H9 (cell line): Measurements from ENCODE around the gene TRIM36. TPM values are rescaled to one million over a fixed set of nuclear protein-coding genes. Genes with fewer than 3 reads are reported as not detected.

Source experiments
- DNase-seq: peaks from one replicate; pipeline ENCODE4 v3.0.0-alpha.2; 2017
- H2AFZ ChIP-seq: one replicate; pipeline ENCODE4 v1.6.1; 2013; ENCODE audit warnings: mild to moderate bottlenecking, low read length, control low read depth, moderate library complexity
- H2AK5ac ChIP-seq: 2 replicates; pipeline ENCODE4 v1.6.1; 2013; ENCODE audit warnings: low read length, control low read depth, mixed read lengths; ENCODE audit not compliant: insufficient read length
- H2BK120ac ChIP-seq: one replicate; pipeline ENCODE4 v1.6.1; 2013; ENCODE audit warnings: low read depth, mild to moderate bottlenecking, low read length, control low read depth, inconsistent platforms; ENCODE audit not compliant: poor library complexity, severe bottlenecking
- H2BK12ac ChIP-seq: 2 replicates; pipeline ENCODE4 v1.6.1; 2013; ENCODE audit warnings: low read length, control low read depth, mixed read lengths, low read depth; ENCODE audit not compliant: insufficient read length
- H2BK15ac ChIP-seq: 2 replicates; pipeline ENCODE4 v1.6.1; 2013; ENCODE audit warnings: low read depth, low read length, control low read depth
- H2BK20ac ChIP-seq: one replicate; pipeline ENCODE4 v1.6.1; 2013; ENCODE audit warnings: low read depth, mild to moderate bottlenecking, low read length, control low read depth, inconsistent platforms; ENCODE audit not compliant: poor library complexity, severe bottlenecking
- H2BK5ac ChIP-seq: 2 replicates; pipeline ENCODE4 v1.6.1; 2013; ENCODE audit warnings: low read length, control low read depth, mixed read lengths; ENCODE audit not compliant: insufficient read length
- H3K14ac ChIP-seq: 2 replicates; pipeline ENCODE4 v1.6.1; 2013; ENCODE audit warnings: low read length, control low read depth; ENCODE audit not compliant: insufficient read depth
- H3K18ac ChIP-seq: 2 replicates; pipeline ENCODE4 v1.6.1; 2013; ENCODE audit warnings: low read depth, mild to moderate bottlenecking, mixed read lengths, low read length, control low read depth; ENCODE audit not compliant: insufficient read length
- H3K23ac ChIP-seq: 2 replicates; pipeline ENCODE4 v1.6.1; 2013; ENCODE audit warnings: low read length, control low read depth, mixed read lengths, low read depth; ENCODE audit not compliant: insufficient read length
- H3K23me2 ChIP-seq: 2 replicates; pipeline ENCODE4 v1.6.1; 2013; ENCODE audit warnings: low read depth, mild to moderate bottlenecking, mixed read lengths, low read length, control low read depth; ENCODE audit not compliant: insufficient read length, poor library complexity, severe bottlenecking
- H3K27ac ChIP-seq: 2 replicates; pipeline ENCODE4 v1.5.1; 2013; ENCODE audit warnings: low read length, control low read depth, mixed read lengths, low read depth; ENCODE audit not compliant: insufficient read length
- H3K27me3 ChIP-seq: 2 replicates; pipeline ENCODE4 v1.6.1; 2013; ENCODE audit warnings: low read length, control low read depth, inconsistent platforms; ENCODE audit not compliant: insufficient read depth
- H3K4ac ChIP-seq: 2 replicates; pipeline ENCODE4 v1.6.1; 2013; ENCODE audit warnings: low read depth, mild to moderate bottlenecking, control low read depth, inconsistent platforms, low read length, moderate library complexity
- H3K4me1 ChIP-seq: 2 replicates; pipeline ENCODE4 v1.6.1; 2013; ENCODE audit warnings: low read length, control low read depth, inconsistent platforms; ENCODE audit not compliant: insufficient read depth
- H3K4me2 ChIP-seq: 2 replicates; pipeline ENCODE4 v1.6.1; 2013; ENCODE audit warnings: low read length, control low read depth, mixed read lengths; ENCODE audit not compliant: insufficient read length, insufficient read depth
- H3K56ac ChIP-seq: 2 replicates; pipeline ENCODE4 v1.6.1; 2013; ENCODE audit warnings: low read depth, mild to moderate bottlenecking, mixed read lengths, low read length, control low read depth; ENCODE audit not compliant: insufficient read length
- H3K79me1 ChIP-seq: 2 replicates; pipeline ENCODE4 v1.6.1; 2013; ENCODE audit warnings: low read depth, mild to moderate bottlenecking, moderate library complexity, low read length, control low read depth, inconsistent platforms; ENCODE audit not compliant: insufficient read depth, poor library complexity, severe bottlenecking
- H3K79me2 ChIP-seq: 2 replicates; pipeline ENCODE4 v1.6.1; 2013; ENCODE audit warnings: low read length, control low read depth, inconsistent platforms; ENCODE audit not compliant: insufficient read depth
- H3K9ac ChIP-seq: 2 replicates; pipeline ENCODE4 v1.6.1; 2013; ENCODE audit warnings: low read length, control low read depth, mixed read lengths; ENCODE audit not compliant: insufficient read length; ENCODE audit errors: extremely low read depth
- H3K9me3 ChIP-seq: one replicate; pipeline ENCODE4 v1.6.1; 2013; ENCODE audit warnings: low read depth, low read length, inconsistent platforms; ENCODE audit not compliant: control insufficient read depth
- H3T11ph ChIP-seq: one replicate; pipeline ENCODE4 v1.6.1; 2013; ENCODE audit warnings: mild to moderate bottlenecking, low read length, control low read depth, inconsistent platforms
- H4K20me1 ChIP-seq: one replicate; pipeline ENCODE4 v1.6.1; 2013; ENCODE audit not compliant: control insufficient read depth, insufficient read length, insufficient read depth
- H4K5ac ChIP-seq: 2 replicates; pipeline ENCODE4 v1.6.1; 2013; ENCODE audit warnings: low read depth, mild to moderate bottlenecking, mixed read lengths, low read length, control low read depth; ENCODE audit not compliant: insufficient read length
- H4K8ac ChIP-seq: replicated peaks from 2 replicates; pipeline ENCODE4 v1.6.1; 2013; ENCODE audit warnings: low read length, control low read depth, mixed read lengths, low read depth; ENCODE audit not compliant: insufficient read length
- H4K91ac ChIP-seq: 2 replicates; pipeline ENCODE4 v1.6.1; 2013; ENCODE audit warnings: low read depth, mild to moderate bottlenecking, moderate library complexity, mixed read lengths, low read length, control low read depth; ENCODE audit not compliant: insufficient read length
- H3K27ac Mint-ChIP-seq, 3 experiments: 2 replicates in 2 of 3; 3 replicates in 1 of 3; pipeline ENCODE4 v1.8.0; 2020 to 2021; ENCODE audit warnings: mixed read lengths in 3 of 3, mild to moderate bottlenecking in 1 of 3, moderate library complexity in 1 of 3
- H3K27me3 Mint-ChIP-seq: 2 replicates; pipeline ENCODE4 v1.8.0; 2021; ENCODE audit warnings: low read depth, mild to moderate bottlenecking, moderate library complexity, mixed read lengths
- H3K36me3 Mint-ChIP-seq, 3 experiments: 2 replicates in 2 of 3; 3 replicates in 1 of 3; pipeline ENCODE4 v1.8.0; 2020 to 2021; ENCODE audit warnings: low read depth in 3 of 3, mixed read lengths in 3 of 3; ENCODE audit not compliant: insufficient read depth in 1 of 3
- H3K4me1 Mint-ChIP-seq, 2 experiments: 2 replicates each; pipeline ENCODE4 v1.8.0; 2020; ENCODE audit warnings: mixed read lengths in 2 of 2
- H3K4me3 Mint-ChIP-seq, 2 experiments: 2 replicates in 1 of 2; 3 replicates in 1 of 2; pipeline ENCODE4 v1.8.0; 2020 to 2021; ENCODE audit warnings: mild to moderate bottlenecking in 2 of 2, mixed read lengths in 2 of 2, moderate library complexity in 1 of 2
- H3K9me3 Mint-ChIP-seq, 2 experiments: 2 replicates in 1 of 2; 3 replicates in 1 of 2; pipeline ENCODE4 v1.8.0; 2020; ENCODE audit warnings: mild to moderate bottlenecking in 2 of 2, mixed read lengths in 2 of 2, moderate library complexity in 1 of 2
- WGBS: extraction: QIAGEN DNeasy Blood & Tissue Kit; methylation state at CpG from one replicate; pipeline ENCODE4 v1.1.7; 2013; ENCODE audit warnings: missing lambda C conversion rate, low lambda C conversion rate, mixed read lengths; ENCODE audit not compliant: insufficient read length; ENCODE audit errors: extremely low coverage; 5-methylcytosine and 5-hydroxymethylcytosine counted together
- total RNA-seq: library from RNA; stranded (reverse); gene quantifications from 2 replicates; pipeline ENCODE4 v1.2.1, GENCODE V29; 2021
- TF ChIP-seq, protein P1 (sequence below): fragments of 200-600 bp; sonication (generic); conservative IDR thresholded peaks from 3 replicates; pipeline ENCODE4 v1.8.0; 2021; ENCODE audit warnings: antibody characterized with exemption, mild to moderate bottlenecking

The TRIM36 gene
- total RNA-seq, 1 experiment from 2014 or later = 14.6 TPM

DNA sequence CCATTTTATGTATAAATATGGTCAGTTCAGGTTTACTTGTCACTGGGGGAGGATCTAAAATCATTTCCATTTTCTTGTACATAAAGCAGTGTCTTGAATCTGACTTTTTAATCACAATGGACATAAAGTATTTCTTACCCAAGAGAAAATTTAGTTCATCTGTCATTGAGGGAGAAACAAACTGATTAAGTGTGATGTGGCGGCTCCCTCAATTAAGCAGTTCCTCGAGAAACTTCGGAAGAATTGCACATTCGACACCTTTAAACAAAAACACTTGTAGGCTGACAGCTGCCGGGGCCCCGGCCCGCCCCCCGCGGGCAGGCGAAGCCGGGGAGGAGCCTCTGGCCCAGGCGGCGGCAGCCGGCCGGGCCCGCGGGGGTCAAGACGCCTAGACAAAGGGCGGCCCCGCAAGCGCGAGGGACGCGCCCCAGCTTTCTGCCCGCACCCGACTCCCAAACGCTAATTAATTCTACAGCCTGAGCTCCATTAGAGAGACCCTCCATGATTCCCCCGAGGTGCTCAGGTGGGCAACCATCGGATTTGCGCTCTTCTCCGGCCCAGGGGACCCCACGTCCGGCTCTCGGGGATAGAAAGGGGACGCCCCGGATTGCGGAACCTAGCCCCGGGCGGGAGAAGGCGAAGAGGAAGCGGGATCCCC lies 750 bp downstream of the TRIM36 start:
- Histone ChIP-seq H3K27me3 (peaks cover 3% of the 10 kb centered on the region; the same call in 1 of the 2 replicates), H2BK15ac (no peak overlapping the region), H2BK20ac (no peak overlapping the region), H3K9me3 (peaks cover 25% of the 10 kb centered on the region), H3K4me1 (no peaks in the 10 kb centered on the region), H3K79me1 (no peaks in the 10 kb centered on the region), H3K79me2 (0 out of 2 replicates have a peak, but pooled peaks cover 5% of the 10 kb centered on the region), H4K20me1 (no peaks in the 10 kb centered on the region), H3K56ac (no peak overlapping the region), H3K4ac (no peak overlapping the region), H2BK12ac (no peak overlapping the region), H2AFZ (no peak overlapping the region), H3K14ac (peak overlapping the region; percentile 91), H2AK5ac (no peak overlapping the region), H3K9ac (peak overlapping the region; percentile 68), H2BK120ac (no peak overlapping the region), H3K18ac (peak overlapping the region; percentile 77), H4K5ac (no peak overlapping the region), H3T11ph (no peak overlapping the region), H3K4me2 (peak overlapping the region; percentile 68), H3K27ac (no peak overlapping the region), H4K91ac (no peak overlapping the region), H2BK5ac (no peak overlapping the region), H4K8ac (no peak overlapping the region), H3K23me2 (peaks cover 8% of the 10 kb centered on the region), H3K23ac (no peak overlapping the region)
- Mint-ChIP-seq H3K9me3 (peaks cover 44 to 45% of the 10 kb centered on the region in 2 experiments), H3K4me3 (peak overlapping the region; percentile 85 to 92), H3K27ac (no peak overlapping the region; a peak in 1 of 7 replicates), H3K36me3 (peaks cover 40 to 48% (median 43%) of the 10 kb centered on the region in 3 experiments), H3K27me3 (peaks cover 49% of the 10 kb centered on the region), H3K4me1 (peaks cover 13 to 14% of the 10 kb centered on the region in 2 experiments)
- no CpG with 5 or more reads among the region's 41 CpGs for WGBS
- TF ChIP-seq, protein P1, sequence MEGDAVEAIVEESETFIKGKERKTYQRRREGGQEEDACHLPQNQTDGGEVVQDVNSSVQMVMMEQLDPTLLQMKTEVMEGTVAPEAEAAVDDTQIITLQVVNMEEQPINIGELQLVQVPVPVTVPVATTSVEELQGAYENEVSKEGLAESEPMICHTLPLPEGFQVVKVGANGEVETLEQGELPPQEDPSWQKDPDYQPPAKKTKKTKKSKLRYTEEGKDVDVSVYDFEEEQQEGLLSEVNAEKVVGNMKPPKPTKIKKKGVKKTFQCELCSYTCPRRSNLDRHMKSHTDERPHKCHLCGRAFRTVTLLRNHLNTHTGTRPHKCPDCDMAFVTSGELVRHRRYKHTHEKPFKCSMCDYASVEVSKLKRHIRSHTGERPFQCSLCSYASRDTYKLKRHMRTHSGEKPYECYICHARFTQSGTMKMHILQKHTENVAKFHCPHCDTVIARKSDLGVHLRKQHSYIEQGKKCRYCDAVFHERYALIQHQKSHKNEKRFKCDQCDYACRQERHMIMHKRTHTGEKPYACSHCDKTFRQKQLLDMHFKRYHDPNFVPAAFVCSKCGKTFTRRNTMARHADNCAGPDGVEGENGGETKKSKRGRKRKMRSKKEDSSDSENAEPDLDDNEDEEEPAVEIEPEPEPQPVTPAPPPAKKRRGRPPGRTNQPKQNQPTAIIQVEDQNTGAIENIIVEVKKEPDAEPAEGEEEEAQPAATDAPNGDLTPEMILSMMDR = no peak
- peak; percentile 37 for DNase-seq
